Measurements from ENCODE around the gene REEP3.

REEP3 gene

DNA sequence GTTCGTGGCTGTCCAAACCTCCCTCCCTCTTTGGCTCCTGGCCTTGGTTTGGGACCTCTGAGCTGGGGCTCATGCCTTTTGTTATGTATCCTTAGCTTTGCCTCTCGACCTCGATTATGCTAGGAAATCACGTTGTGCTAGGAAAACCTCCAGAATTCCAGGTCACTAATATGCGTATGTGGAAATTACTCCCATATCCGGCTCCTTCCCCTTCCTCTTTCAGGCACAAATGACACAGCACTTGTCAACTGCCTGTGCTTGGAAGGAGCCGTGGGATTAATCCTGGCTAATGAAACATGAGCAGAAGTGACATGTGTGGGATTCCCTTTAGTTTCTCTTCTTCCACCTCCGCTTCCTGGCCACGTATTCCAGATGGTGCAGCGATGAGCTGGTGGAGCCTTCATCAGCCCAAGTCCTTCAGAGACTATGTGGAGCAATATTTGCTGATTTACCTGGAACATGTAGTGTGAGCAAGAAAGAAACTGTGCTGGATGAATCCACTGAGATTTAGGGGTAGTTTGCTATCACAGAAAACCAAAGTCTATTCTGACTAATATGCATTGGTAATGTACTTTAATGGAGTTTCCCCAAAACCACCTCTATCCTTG lies 149.2 kb downstream of the REEP3 start:
- no peak for DNase-seq

DNA sequence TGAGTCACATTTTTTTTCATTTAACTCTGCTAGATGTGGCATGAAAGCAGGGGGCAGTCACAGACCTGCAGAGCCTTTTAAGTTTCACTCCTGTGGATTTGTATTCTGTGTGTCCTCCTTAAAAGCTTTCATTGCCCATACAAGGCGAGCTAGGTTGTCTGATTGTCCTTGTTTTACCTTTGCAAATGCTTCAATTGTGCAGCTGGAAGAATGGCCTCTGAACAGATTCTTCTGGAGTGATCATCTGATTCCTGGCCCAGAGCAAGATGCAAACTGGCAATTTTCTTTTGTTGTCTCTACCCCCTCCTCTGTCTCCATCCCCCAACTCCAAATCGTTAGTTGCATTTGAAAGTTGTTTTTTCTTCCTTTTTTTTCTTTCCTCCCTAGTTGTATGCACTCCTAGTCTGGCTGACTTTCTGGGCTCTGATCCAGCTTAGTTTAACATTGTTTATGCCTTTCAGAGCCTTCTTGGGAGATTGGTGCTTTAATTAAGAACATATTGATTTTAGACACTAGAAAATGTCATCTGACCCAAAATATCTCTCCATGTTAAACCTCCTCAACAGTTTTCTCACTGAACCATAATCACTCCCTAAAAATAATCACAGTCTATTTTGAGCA lies 150.2 kb downstream of the REEP3 start:
- DNase-seq, result no peak

DNA sequence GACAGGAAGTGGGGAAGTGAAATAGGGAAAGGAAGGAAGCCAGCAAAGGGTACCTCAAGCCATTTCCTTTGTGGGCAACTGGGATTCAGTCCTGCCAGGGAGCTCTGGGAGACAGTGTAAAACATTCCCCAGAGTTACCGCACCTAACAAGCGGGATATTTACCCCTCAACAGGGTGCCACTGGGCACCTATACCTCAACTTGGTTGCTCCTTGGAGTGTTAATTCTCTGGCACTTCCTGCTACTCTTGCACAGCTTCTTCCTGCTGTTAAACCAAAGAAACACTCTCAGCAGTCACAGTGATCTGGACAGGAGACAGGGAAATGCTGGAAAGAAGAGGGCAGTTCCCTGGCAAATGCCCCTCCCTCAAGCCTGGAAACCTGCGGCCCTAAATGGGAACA lies 151.3 kb downstream of the REEP3 start:
- no peak for DNase-seq

DNA sequence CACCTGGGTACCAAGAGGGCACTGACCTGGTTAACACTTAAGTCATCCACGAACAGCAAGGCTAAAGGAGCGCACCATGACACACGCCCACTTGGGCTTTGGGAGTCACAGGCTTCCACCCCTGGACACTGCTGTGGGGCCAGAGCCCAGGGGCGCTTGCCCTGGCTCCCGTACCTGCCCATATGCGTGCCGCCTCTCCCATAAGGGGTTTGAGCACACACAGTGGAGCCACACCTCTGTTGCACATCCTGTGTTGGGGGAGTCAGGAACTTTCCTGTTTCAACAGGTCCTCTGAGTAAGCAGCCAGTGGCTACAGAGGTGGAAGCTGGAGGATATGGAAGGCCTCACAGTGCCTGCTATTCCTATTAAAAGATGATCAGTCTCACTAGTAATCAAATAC lies 152.0 kb downstream of the REEP3 start:
- DNase-seq, result no peak

DNA sequence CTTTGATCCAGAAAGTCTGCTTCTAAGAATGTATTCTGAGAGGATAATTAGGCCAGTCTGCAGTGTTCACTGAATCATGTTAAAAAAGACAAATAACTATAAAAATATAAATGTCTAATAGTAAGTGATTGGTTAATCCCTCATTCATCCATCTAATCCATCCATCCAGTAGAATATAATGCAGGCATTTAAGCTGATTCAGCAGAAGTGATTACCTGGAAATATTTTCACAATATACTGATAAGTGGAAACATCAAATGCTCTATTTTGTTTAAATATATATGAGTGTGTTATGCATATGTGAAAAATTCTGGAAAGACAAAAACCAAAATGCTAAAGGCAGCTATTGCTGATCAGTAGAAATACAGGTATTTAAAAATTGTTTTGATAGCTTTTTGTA lies 152.6 kb downstream of the REEP3 start:
- no peak for DNase-seq
